ENCODE measurements around the gene OSBPL9. TPM values are rescaled to one million over a fixed set of nuclear protein-coding genes. Genes with fewer than 3 reads are reported as not detected.
A peak's percentile ranks its signal among the peaks of the same experiment; 100 is the strongest.

The OSBPL9 gene
- total and polyA plus RNA-seq, 8 donors = 63.1 to 139 (median 114) TPM

DNA sequence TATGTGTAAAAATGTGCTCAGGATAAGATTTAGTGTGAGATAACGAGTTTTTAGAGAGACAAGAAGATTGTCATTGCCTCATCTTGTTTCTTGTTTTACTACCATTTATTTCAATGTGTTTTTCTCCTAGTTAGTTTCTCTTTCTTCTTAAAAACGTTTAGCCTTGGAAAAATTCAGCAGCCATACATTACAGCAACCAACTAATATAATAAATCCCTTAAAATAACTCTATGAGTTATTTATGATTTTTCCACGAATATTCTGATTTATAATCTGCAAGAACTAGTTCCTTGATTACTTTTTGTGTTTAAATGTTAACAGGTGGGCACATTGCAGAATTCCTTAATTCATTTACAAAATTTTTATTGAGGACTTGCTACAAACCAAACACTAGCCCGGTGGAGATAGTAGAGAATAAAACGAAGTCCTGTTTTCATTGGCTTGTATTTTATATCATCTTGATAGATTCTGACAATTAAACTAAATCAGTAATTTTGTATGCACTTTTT, 118.9 kb downstream of the OSBPL9 start:
- ATAC-seq (no peak), DNase-seq (no peak)
- Histone ChIP-seq H3K36me3 (no peaks in the 10 kb centered on the region), H3K4me1 (peaks cover 19 to 36% of the 10 kb centered on the region in 2 donors), H3K27ac (peak overlapping the region in 1 of 2 donors; percentile 57), H3K9me3 (no peaks in the 10 kb centered on the region), H3K4me3 (no peak overlapping the region), H3K27me3 (no peaks in the 10 kb centered on the region)
- intact Hi-C loops (cut with DNase I) = no loop called here
- TF ChIP-seq, protein P1, sequence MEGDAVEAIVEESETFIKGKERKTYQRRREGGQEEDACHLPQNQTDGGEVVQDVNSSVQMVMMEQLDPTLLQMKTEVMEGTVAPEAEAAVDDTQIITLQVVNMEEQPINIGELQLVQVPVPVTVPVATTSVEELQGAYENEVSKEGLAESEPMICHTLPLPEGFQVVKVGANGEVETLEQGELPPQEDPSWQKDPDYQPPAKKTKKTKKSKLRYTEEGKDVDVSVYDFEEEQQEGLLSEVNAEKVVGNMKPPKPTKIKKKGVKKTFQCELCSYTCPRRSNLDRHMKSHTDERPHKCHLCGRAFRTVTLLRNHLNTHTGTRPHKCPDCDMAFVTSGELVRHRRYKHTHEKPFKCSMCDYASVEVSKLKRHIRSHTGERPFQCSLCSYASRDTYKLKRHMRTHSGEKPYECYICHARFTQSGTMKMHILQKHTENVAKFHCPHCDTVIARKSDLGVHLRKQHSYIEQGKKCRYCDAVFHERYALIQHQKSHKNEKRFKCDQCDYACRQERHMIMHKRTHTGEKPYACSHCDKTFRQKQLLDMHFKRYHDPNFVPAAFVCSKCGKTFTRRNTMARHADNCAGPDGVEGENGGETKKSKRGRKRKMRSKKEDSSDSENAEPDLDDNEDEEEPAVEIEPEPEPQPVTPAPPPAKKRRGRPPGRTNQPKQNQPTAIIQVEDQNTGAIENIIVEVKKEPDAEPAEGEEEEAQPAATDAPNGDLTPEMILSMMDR (IDR thresholded peaks at IDR 0.05) = no peak

DNA sequence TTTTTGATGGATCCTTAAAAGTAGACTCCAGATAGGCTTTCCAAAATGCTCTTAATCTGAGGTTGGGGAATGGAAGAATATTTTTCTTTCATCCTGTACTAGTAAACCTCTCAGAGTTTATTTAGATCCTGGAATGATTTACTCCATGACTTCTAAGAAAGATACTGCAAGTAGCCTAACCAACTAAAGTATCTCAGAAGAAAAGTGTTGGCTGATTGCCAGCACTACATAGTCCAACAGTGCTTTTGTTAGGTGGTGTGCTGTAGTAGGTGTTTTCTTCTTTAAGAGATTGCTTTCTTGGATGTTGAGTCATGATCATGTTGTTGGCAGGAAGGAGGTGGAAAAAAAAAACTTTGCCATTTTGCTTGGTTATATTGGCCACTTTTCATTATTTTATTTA, 119.8 kb downstream of the OSBPL9 start:
- ATAC-seq = peak; percentile 54
- Histone ChIP-seq H3K36me3 (no peaks in the 10 kb centered on the region), H3K27me3 (no peaks in the 10 kb centered on the region), H3K4me1 (peaks cover 19 to 36% of the 10 kb centered on the region in 2 donors), H3K27ac (peak overlapping the region in 1 of 2 donors; percentile 53), H3K9me3 (no peaks in the 10 kb centered on the region), H3K4me3 (no peak overlapping the region)
- DNase-seq = peak in 1 of 4 donors; percentile 26
- TF ChIP-seq, protein P1 (IDR thresholded peaks at IDR 0.05) = no peak
- intact Hi-C loops (cut with DNase I) = no loop called here

DNA sequence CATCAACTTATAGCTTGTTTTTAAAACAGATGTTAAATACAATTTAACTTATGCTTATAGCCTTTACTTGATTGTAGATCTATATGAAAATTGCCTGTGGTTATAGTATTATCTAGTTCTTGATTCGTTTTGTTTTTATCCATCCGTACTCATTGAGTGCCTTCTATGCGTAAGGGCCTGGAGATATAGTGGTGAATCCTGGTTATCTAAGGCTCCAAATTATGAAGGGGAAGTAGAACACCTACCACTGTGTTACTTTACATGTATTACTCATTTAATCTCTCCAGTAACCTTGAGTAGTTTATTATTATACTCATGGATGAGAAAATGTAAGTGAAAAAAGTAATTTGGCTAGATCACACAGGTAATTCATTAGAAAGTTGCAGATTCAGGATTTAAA, 121.8 kb downstream of the OSBPL9 start:
- Histone ChIP-seq H3K27me3 (no peaks in the 10 kb centered on the region), H3K4me3 (no peak overlapping the region), H3K36me3 (no peaks in the 10 kb centered on the region), H3K27ac (peak overlapping the region in 1 of 2 donors; percentile 67), H3K9me3 (no peaks in the 10 kb centered on the region), H3K4me1 (peaks cover 19 to 28% of the 10 kb centered on the region in 2 donors)
- no peak for ATAC-seq
- TF ChIP-seq, protein P1 (IDR thresholded peaks at IDR 0.05) = no peak
- intact Hi-C loops (cut with DNase I) = no loop called here
- DNase-seq = no peak

DNA sequence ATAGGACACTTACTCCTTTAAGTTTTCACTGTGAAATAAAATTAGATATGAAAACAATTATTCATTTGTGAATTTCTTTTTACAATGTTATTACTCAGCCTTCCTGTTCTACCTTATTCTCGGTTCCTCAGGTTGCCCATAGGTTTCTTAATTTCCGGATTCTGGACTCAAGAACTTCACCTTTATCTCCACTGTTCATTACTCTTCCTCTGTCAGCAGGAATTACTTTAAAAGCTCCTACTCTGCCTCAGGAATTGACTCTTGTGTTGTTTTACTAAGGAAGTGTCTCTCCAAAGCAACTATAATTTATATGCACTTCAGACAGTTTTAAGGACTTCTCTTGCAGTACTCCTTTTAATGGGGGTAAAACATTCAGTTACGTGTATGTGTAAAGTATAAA, 123.8 kb downstream of the OSBPL9 start:
- intact Hi-C loops (cut with DNase I) = no loop called here
- Histone ChIP-seq H3K4me1 (peaks cover 12 to 21% of the 10 kb centered on the region in 2 donors), H3K36me3 (no peaks in the 10 kb centered on the region), H3K27me3 (no peaks in the 10 kb centered on the region), H3K9me3 (no peaks in the 10 kb centered on the region), H3K4me3 (no peak overlapping the region), H3K27ac (no peak overlapping the region)
- TF ChIP-seq, protein P1 (IDR thresholded peaks at IDR 0.05) = no peak
- peak; percentile 27 for ATAC-seq
- DNase-seq = no peak

DNA sequence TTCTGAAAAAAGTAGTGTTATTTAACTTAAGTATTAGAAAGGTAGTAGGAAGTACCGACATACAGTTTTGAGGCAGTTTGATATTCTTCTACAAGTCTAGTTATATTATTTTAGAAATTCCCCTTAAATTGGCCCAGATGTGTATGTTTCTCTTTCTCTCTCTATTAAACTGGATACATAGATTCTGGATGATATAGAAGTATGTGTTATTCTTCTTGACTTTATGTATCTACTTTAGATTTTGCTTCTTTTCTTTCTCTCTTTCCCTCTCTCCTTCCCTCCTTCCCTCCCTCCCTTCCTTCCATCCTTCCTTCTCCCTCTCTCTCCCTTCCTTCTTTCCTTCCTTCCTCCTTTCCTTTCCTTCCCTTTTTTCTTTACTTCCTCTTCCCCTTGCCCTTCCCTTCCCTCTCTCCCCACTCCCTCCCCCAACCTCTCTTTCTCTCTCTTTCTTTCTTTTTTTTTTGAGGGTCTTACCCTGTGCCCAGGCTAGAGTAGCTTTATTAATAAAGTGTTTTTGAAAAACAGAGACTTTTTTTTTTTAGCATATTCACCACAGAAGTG, 124.3 kb downstream of the OSBPL9 start:
- ATAC-seq (no peak), DNase-seq (no peak)
- H3K4me3 ChIP-seq = no peak overlapping the region
- H3K27me3 ChIP-seq = no peaks in the 10 kb centered on the region
- no peak overlapping the region for H3K27ac ChIP-seq
- peaks cover 9 to 20% of the 10 kb centered on the region in 2 donors for H3K4me1 ChIP-seq
- H3K36me3 ChIP-seq = no peaks in the 10 kb centered on the region
- no peaks in the 10 kb centered on the region for H3K9me3 ChIP-seq
- intact Hi-C loops (cut with DNase I) = no loop called here
- TF ChIP-seq, protein P1 (IDR thresholded peaks at IDR 0.05) = no peak
